ENCODE results near the gene RALGAPB.
"Not testable (repeated sequence)": the region's sequence is repeated elsewhere in the genome, so short reads cannot be mapped to it uniquely, and the experiment has no call there.

DNA sequence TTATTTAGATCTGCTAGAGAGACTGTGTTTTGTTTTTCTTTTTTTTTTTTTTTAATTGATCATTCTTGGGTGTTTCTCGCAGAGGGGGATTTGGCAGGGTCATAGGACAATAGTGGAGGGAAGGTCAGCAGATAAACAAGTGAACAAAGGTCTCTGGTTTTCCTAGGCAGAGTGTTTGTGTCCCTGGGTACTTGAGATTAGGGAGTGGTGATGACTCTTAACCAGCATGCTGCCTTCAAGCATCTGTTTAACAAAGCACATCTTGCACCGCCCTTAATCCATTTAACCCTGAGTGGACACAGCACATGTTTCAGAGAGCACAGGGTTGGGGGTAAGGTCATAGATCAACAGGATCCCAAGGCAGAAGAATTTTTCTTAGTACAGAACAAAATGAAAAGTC is 12.0 kb upstream of the RALGAPB start:
- TF ChIP-seq CTCF (conservative IDR thresholded peaks at IDR 0.05; ENCODE audit: low read depth in 2 of 2); EZH2 (IDR thresholded peaks at IDR 0.05; ENCODE audit: low read depth, unreplicated experiment); EZH2phosphoT487 (IDR thresholded peaks at IDR 0.05; ENCODE audit: unreplicated experiment); POLR2AphosphoS5 (IDR thresholded peaks at IDR 0.05; ENCODE audit: low read depth); NANOG (IDR thresholded peaks at IDR 0.05; ENCODE audit: borderline replicate concordance); ETS1 (IDR thresholded peaks at IDR 0.05); CREB1 (CRISPR knock-in tag; IDR thresholded peaks at IDR 0.05; ENCODE audit: low read depth); ZNF331 (CRISPR knock-in tag; IDR thresholded peaks at IDR 0.05; ENCODE audit: low read depth); JUNB (IDR thresholded peaks at IDR 0.05; ENCODE audit: unreplicated experiment): not testable (repeated sequence)
- TF ChIP-seq, protein P1, sequence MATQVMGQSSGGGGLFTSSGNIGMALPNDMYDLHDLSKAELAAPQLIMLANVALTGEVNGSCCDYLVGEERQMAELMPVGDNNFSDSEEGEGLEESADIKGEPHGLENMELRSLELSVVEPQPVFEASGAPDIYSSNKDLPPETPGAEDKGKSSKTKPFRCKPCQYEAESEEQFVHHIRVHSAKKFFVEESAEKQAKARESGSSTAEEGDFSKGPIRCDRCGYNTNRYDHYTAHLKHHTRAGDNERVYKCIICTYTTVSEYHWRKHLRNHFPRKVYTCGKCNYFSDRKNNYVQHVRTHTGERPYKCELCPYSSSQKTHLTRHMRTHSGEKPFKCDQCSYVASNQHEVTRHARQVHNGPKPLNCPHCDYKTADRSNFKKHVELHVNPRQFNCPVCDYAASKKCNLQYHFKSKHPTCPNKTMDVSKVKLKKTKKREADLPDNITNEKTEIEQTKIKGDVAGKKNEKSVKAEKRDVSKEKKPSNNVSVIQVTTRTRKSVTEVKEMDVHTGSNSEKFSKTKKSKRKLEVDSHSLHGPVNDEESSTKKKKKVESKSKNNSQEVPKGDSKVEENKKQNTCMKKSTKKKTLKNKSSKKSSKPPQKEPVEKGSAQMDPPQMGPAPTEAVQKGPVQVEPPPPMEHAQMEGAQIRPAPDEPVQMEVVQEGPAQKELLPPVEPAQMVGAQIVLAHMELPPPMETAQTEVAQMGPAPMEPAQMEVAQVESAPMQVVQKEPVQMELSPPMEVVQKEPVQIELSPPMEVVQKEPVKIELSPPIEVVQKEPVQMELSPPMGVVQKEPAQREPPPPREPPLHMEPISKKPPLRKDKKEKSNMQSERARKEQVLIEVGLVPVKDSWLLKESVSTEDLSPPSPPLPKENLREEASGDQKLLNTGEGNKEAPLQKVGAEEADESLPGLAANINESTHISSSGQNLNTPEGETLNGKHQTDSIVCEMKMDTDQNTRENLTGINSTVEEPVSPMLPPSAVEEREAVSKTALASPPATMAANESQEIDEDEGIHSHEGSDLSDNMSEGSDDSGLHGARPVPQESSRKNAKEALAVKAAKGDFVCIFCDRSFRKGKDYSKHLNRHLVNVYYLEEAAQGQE (IDR thresholded peaks at IDR 0.05; ENCODE audit: unreplicated experiment) = not testable (repeated sequence)

All from GM23338 (cell line).